ENCODE measurements around the gene SVBP.

Gene SVBP

DNA sequence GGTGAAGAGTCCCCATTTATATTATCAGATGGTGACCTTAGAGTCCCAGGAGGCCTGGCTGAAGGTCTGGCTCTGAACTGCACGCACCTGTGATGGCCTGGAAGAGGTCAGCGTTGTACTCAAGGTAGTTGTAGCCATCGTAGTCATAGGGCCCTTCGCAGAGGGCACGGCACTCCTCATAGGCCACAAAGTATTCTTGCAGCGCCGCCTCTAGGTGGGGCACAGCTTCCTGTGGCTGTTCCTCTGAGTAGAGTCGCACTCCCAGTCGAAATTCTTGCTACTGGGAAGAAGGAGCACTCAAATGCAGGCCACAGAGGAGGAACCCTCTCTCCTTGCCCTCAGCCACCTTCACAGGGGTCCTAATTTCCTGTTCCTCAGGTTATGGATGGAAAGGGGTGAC, 58.1 kb downstream of the SVBP start:
- Histone ChIP-seq H3K79me1 (replicated peaks; ENCODE audit: low read length, poor library complexity, severe bottlenecking) (peaks cover 41% of the 10 kb centered on the region), H3K4me2 (ENCODE audit: low read length, poor library complexity, severe bottlenecking) (no peak overlapping the region), H3K9me3 (ENCODE audit: control insufficient read depth, low read length) (no peaks in the 10 kb centered on the region), H4K91ac (ENCODE audit: low read length) (peak overlapping the region; percentile 7), H3K4ac (ENCODE audit: low read depth in 1 of 2, low read length in 2 of 2) (no peak overlapping the region), H3K4me3 (ENCODE audit: insufficient read depth in 1 of 2, low read depth in 1 of 2, low read length in 2 of 2) (no peak overlapping the region), H3K36me3 (ENCODE audit: control insufficient read depth in 1 of 2, insufficient read depth in 2 of 2, low read depth in 1 of 2, low read length in 2 of 2) (peaks cover 62 to 79% of the 10 kb centered on the region in 2 experiments), H4K8ac (ENCODE audit: low read length) (peak overlapping the region; percentile 7), H2BK5ac (ENCODE audit: low read depth, low read length, poor library complexity, severe bottlenecking) (no peak overlapping the region), H3K27ac (ENCODE audit: low read length, poor library complexity, severe bottlenecking) (no peak overlapping the region), H2BK12ac (ENCODE audit: low read length in 2 of 2) (no peak overlapping the region), H2BK120ac (ENCODE audit: low read depth, low read length) (no peak overlapping the region), H3K23ac (ENCODE audit: low read length in 2 of 2) (no peak overlapping the region), H2AFZ (ENCODE audit: low read depth, low read length) (no peak overlapping the region), H3K14ac (ENCODE audit: low read length in 2 of 2) (no peak overlapping the region), H2AK5ac (ENCODE audit: low read length, severe bottlenecking) (no peak overlapping the region), H3K4me1 (ENCODE audit: control insufficient read depth, insufficient read depth, low read depth, low read length) (peaks cover 5% of the 10 kb centered on the region), H3K18ac (ENCODE audit: low read depth in 1 of 2, low read length in 2 of 2) (no peak overlapping the region), H3K27me3 (ENCODE audit: control insufficient read depth in 1 of 2, insufficient read depth in 1 of 2, low read length in 2 of 2) (no peaks in the 10 kb centered on the region), H3K9ac (ENCODE audit: low read length) (no peak overlapping the region), H2BK15ac (ENCODE audit: low read depth, poor library complexity, severe bottlenecking) (no peak overlapping the region)
- DNase-seq = no peak
- 87% methylated on average over 9 of the region's 9 CpGs for WGBS

- no peak overlapping the region for H2BK5ac ChIP-seq (ENCODE audit: low read depth, low read length, poor library complexity, severe bottlenecking)
- H2AFZ ChIP-seq (ENCODE audit: low read depth, low read length) = no peak overlapping the region
- no peak overlapping the region for H3K9ac ChIP-seq (ENCODE audit: low read length)
- no peak overlapping the region for H4K91ac ChIP-seq (ENCODE audit: low read length)
- H2BK15ac ChIP-seq (ENCODE audit: low read depth, poor library complexity, severe bottlenecking) = no peak overlapping the region
- no peak overlapping the region for H3K27ac ChIP-seq (ENCODE audit: low read length, poor library complexity, severe bottlenecking)
- H3K23ac ChIP-seq (ENCODE audit: low read length in 2 of 2) = no peak overlapping the region
- H3K36me3 ChIP-seq (ENCODE audit: control insufficient read depth in 1 of 2, insufficient read depth in 2 of 2, low read depth in 1 of 2, low read length in 2 of 2) = peaks cover 67 to 83% of the 10 kb centered on the region in 2 experiments
- no peak overlapping the region for H2AK5ac ChIP-seq (ENCODE audit: low read length, severe bottlenecking)
- no peak overlapping the region for H3K14ac ChIP-seq (ENCODE audit: low read length in 2 of 2)
- H3K9me3 ChIP-seq (ENCODE audit: control insufficient read depth, low read length) = no peaks in the 10 kb centered on the region
- peaks cover 3% of the 10 kb centered on the region for H3K4me1 ChIP-seq (ENCODE audit: control insufficient read depth, insufficient read depth, low read depth, low read length)
- no peak overlapping the region for H4K8ac ChIP-seq (ENCODE audit: low read length)
- no peak for DNase-seq
- no peak overlapping the region for H3K4me3 ChIP-seq (ENCODE audit: insufficient read depth in 1 of 2, low read depth in 1 of 2, low read length in 2 of 2)
- H3K18ac ChIP-seq (ENCODE audit: low read depth in 1 of 2, low read length in 2 of 2) = no peak overlapping the region
- 100% methylated on average over 3 of the region's 3 CpGs for WGBS
- peaks cover 42% of the 10 kb centered on the region for H3K79me1 ChIP-seq (replicated peaks; ENCODE audit: low read length, poor library complexity, severe bottlenecking)
- no peak overlapping the region for H3K4me2 ChIP-seq (ENCODE audit: low read length, poor library complexity, severe bottlenecking)
- H2BK120ac ChIP-seq (ENCODE audit: low read depth, low read length) = no peak overlapping the region
- H3K4ac ChIP-seq (ENCODE audit: low read depth in 1 of 2, low read length in 2 of 2) = no peak overlapping the region
- H3K27me3 ChIP-seq (ENCODE audit: control insufficient read depth in 1 of 2, insufficient read depth in 1 of 2, low read length in 2 of 2) = no peaks in the 10 kb centered on the region
- H2BK12ac ChIP-seq (ENCODE audit: low read length in 2 of 2) = no peak overlapping the region
Measured at GRCh38 chr1:42758641-42759040, 58.6 kb downstream of the SVBP start.

DNA sequence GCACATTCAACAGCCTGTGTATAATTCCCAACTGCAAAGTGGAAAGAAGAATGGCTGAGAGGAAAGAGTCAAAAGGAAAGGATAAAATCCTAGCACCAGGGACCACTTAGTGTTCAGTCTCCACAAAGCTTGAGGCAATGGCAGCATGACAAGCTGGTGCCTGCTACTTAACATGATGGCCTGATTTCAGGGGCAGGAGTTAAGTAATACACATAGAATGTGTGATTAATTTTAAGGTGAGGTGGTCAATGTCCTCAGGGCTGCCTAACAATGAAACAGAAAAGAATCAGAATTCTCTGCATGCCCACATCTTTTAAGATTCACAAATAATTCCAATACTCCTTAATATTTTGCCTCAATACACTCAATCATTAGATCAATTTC, 59.3 kb downstream of the SVBP start:
- H4K91ac ChIP-seq (ENCODE audit: low read length) = no peak overlapping the region
- H3K36me3 ChIP-seq (ENCODE audit: control insufficient read depth in 1 of 2, insufficient read depth in 2 of 2, low read depth in 1 of 2, low read length in 2 of 2) = peaks cover 69 to 86% of the 10 kb centered on the region in 2 experiments
- no peak overlapping the region for H3K18ac ChIP-seq (ENCODE audit: low read depth in 1 of 2, low read length in 2 of 2)
- H3K79me1 ChIP-seq (replicated peaks; ENCODE audit: low read length, poor library complexity, severe bottlenecking) = peaks cover 42% of the 10 kb centered on the region
- H3K14ac ChIP-seq (ENCODE audit: low read length in 2 of 2) = no peak overlapping the region
- no peak overlapping the region for H2AFZ ChIP-seq (ENCODE audit: low read depth, low read length)
- no peak overlapping the region for H2AK5ac ChIP-seq (ENCODE audit: low read length, severe bottlenecking)
- no peaks in the 10 kb centered on the region for H3K27me3 ChIP-seq (ENCODE audit: control insufficient read depth in 1 of 2, insufficient read depth in 1 of 2, low read length in 2 of 2)
- no peak overlapping the region for H2BK120ac ChIP-seq (ENCODE audit: low read depth, low read length)
- no peak overlapping the region for H2BK5ac ChIP-seq (ENCODE audit: low read depth, low read length, poor library complexity, severe bottlenecking)
- H3K4ac ChIP-seq (ENCODE audit: low read depth in 1 of 2, low read length in 2 of 2) = no peak overlapping the region
- no peak overlapping the region for H3K27ac ChIP-seq (ENCODE audit: low read length, poor library complexity, severe bottlenecking)
- H3K4me2 ChIP-seq (ENCODE audit: low read length, poor library complexity, severe bottlenecking) = no peak overlapping the region
- no peaks in the 10 kb centered on the region for H3K9me3 ChIP-seq (ENCODE audit: control insufficient read depth, low read length)
- H3K23ac ChIP-seq (ENCODE audit: low read length in 2 of 2) = no peak overlapping the region
- H2BK15ac ChIP-seq (ENCODE audit: low read depth, poor library complexity, severe bottlenecking) = no peak overlapping the region
- no peak overlapping the region for H4K8ac ChIP-seq (ENCODE audit: low read length)
- DNase-seq = no peak
- H3K4me3 ChIP-seq (ENCODE audit: insufficient read depth in 1 of 2, low read depth in 1 of 2, low read length in 2 of 2) = no peak overlapping the region
- H3K4me1 ChIP-seq (ENCODE audit: control insufficient read depth, insufficient read depth, low read depth, low read length) = peaks cover 3% of the 10 kb centered on the region
- no peak overlapping the region for H3K9ac ChIP-seq (ENCODE audit: low read length)
- H2BK12ac ChIP-seq (ENCODE audit: low read length in 2 of 2) = no peak overlapping the region

All from mesenchymal stem cell (in vitro differentiated cells and primary cell).